ENCODE data around the gene ATP10A. TPM values are rescaled to one million over a fixed set of nuclear protein-coding genes. Genes with fewer than 3 reads are reported as not detected.

The ATP10A gene
- total and polyA plus RNA-seq, 2 of the 8 experiments (the other 6 are each of a cell fraction or from before 2014, with no cell fraction given): 2.0 to 2.8 TPM

GRCh38 chr15:25711164-25711563 is 152.0 kb downstream of the ATP10A start (continued):
- TF ChIP-seq CBX5 (IDR thresholded peaks at IDR 0.05; ENCODE audit: low read depth, low read length) (no peak), NANOG (IDR thresholded peaks at IDR 0.05; ENCODE audit: insufficient read depth, low read depth, low read length, poor library complexity, severe bottlenecking) (no peak), EZH2 (IDR thresholded peaks at IDR 0.05; ENCODE audit: low read depth, low read length, severe bottlenecking) (no peak), JUN (IDR thresholded peaks at IDR 0.05; ENCODE audit: low read depth, low read length) (no peak), CBX8 (IDR thresholded peaks at IDR 0.05; ENCODE audit: borderline replicate concordance, low read depth, low read length) (no peak), SAP30 (IDR thresholded peaks at IDR 0.05; ENCODE audit: insufficient read depth, insufficient replicate concordance, low read length) (no peak)

Data from H1 (cell line).